Neural progenitor cell (in vitro differentiated cells): Measurements from ENCODE around the gene DDX25. TPM values are rescaled to one million over a fixed set of nuclear protein-coding genes. Genes with fewer than 3 reads are reported as not detected.

Experiments used
- DNase-seq: peaks from one replicate; pipeline ENCODE4 v3.0.0-alpha.2; 2016; ENCODE audit warnings: low spot score
- H2AFZ ChIP-seq: fragments of 200-600 bp; sonication (generic); replicated peaks from 2 replicates; pipeline ENCODE4 v1.6.1; 2016; ENCODE audit warnings: antibody characterized with exemption
- H3F3A ChIP-seq: fragments of 200-600 bp; sonication (generic); 2 replicates; pipeline ENCODE4 v1.6.1; 2016; ENCODE audit warnings: antibody characterized with exemption, low read depth
- H3K27ac ChIP-seq: fragments of 200-600 bp; sonication (generic); 2 replicates; pipeline ENCODE4 v1.5.1; 2016; ENCODE audit warnings: mild to moderate bottlenecking
- H3K27me3 ChIP-seq: fragments of 200-600 bp; sonication (generic); 2 replicates; pipeline ENCODE4 v1.6.1; 2016; ENCODE audit warnings: mild to moderate bottlenecking, moderate library complexity
- H3K36me3 ChIP-seq: fragments of 200-600 bp; sonication (generic); 2 replicates; pipeline ENCODE4 v1.5.1; 2016
- H3K4me1 ChIP-seq: fragments of 200-600 bp; sonication (generic); 2 replicates; pipeline ENCODE4 v1.6.1; 2016; ENCODE audit warnings: mixed run types
- H3K4me2 ChIP-seq: fragments of 200-600 bp; sonication (generic); 2 replicates; pipeline ENCODE4 v1.6.1; 2016
- H3K4me3 ChIP-seq: fragments of 200-600 bp; sonication (generic); 2 replicates; pipeline ENCODE4 v1.5.1; 2016
- H3K79me2 ChIP-seq: fragments of 200-600 bp; sonication (generic); 2 replicates; pipeline ENCODE4 v1.6.1; 2016; ENCODE audit warnings: low read depth
- H3K9ac ChIP-seq: fragments of 200-600 bp; sonication (generic); 2 replicates; pipeline ENCODE4 v1.6.1; 2016
- H3K9me3 ChIP-seq: fragments of 200-600 bp; sonication (generic); 2 replicates; pipeline ENCODE4 v1.5.1; 2016; ENCODE audit warnings: low read depth
- H4K20me1 ChIP-seq: fragments of 200-600 bp; sonication (generic); 2 replicates; pipeline ENCODE4 v1.6.1; 2016; ENCODE audit warnings: low read depth
- H3K27ac Mint-ChIP-seq: 3 replicates; pipeline ENCODE4 v1.8.0; 2021; ENCODE audit warnings: mixed read lengths
- H3K27me3 Mint-ChIP-seq: 2 replicates; pipeline ENCODE4 v1.8.0; 2022; ENCODE audit warnings: low read depth, mild to moderate bottlenecking, inconsistent platforms, moderate library complexity, mixed read lengths; ENCODE audit not compliant: insufficient read depth
- H3K36me3 Mint-ChIP-seq: 3 replicates; pipeline ENCODE4 v1.8.0; 2021; ENCODE audit warnings: mixed read lengths
- H3K4me1 Mint-ChIP-seq: 3 replicates; pipeline ENCODE4 v1.8.0; 2021; ENCODE audit warnings: mixed read lengths
- H3K4me3 Mint-ChIP-seq: 3 replicates; pipeline ENCODE4 v1.8.0; 2021; ENCODE audit warnings: mild to moderate bottlenecking, moderate library complexity, mixed read lengths
- H3K9me3 Mint-ChIP-seq: 3 replicates; pipeline ENCODE4 v1.8.0; 2020; ENCODE audit warnings: mixed read lengths
- EZH2 ChIP-seq: fragments of 200-600 bp; sonication (generic); IDR thresholded peaks from 2 replicates; pipeline ENCODE4 v1.6.1; 2017; ENCODE audit warnings: antibody characterized with exemption, mild to moderate bottlenecking, moderate library complexity
- EZH2phosphoT487 ChIP-seq: fragments of 200-600 bp; sonication (generic); IDR thresholded peaks from 2 replicates; pipeline ENCODE4 v1.6.1; 2017; ENCODE audit warnings: antibody characterized with exemption
- total RNA-seq: library from RNA; depleted of rRNA; stranded (reverse); fragments of >200 nt; gene quantifications from 2 replicates; pipeline ENCODE4 v1.2.3, GENCODE V29; 2015; ENCODE audit warnings: low replicate concordance
- TF ChIP-seq, protein P1 (sequence below): fragments of 200-600 bp; sonication (generic); IDR thresholded peaks from 2 replicates; pipeline ENCODE4 v1.5.1; 2017; ENCODE audit warnings: antibody characterized with exemption, mild to moderate bottlenecking

DDX25 gene
- total RNA-seq, 1 donor from 2014 or later = 12.4 TPM

DNA sequence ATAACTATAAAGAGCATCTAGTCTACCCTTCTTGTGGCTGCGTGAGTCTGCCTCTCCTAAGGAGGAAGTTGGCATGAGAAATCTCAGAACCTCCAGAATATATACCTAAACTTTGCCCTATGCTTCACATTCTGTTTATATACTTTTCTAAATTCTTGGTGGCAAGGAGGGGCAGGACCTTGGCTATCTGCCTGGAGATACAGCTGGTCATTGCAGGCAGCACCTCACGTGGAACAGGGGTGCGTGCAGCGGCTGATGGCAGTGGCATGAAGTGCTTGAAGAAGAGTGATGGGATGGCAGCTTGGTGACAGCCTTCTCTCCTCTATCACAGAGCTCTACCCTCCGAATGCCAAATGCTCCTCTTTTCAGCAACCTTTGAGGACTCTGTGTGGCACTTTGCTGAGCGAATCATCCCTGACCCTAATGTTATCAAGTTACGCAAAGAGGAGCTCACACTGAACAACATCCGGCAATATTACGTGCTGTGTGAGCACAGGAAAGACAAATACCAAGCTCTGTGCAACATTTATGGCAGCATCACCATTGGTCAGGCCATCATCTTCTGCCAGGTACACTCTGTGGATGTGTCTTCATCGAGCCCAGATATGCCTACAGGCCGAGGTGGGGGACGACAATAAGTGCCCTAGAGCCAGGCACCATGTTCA, 12.5 kb downstream of the DDX25 start:
- H3K27me3 ChIP-seq = no peaks in the 10 kb centered on the region
- H4K20me1 ChIP-seq = no peaks in the 10 kb centered on the region
- no peak overlapping the region for H3K4me3 ChIP-seq
- no peak for DNase-seq
- no peak for TF ChIP-seq EZH2phosphoT487
- H3K9me3 ChIP-seq = no peaks in the 10 kb centered on the region
- H3K27ac Mint-ChIP-seq = no peak overlapping the region
- no peak overlapping the region for H3K4me3 Mint-ChIP-seq
- H3K36me3 ChIP-seq = no peaks in the 10 kb centered on the region
- no peak overlapping the region for H3K27ac ChIP-seq
- no peaks in the 10 kb centered on the region for H3K9me3 Mint-ChIP-seq
- no peaks in the 10 kb centered on the region for H3K4me1 Mint-ChIP-seq
- no peak overlapping the region for H3K4me2 ChIP-seq
- H3K27me3 Mint-ChIP-seq = no peaks in the 10 kb centered on the region
- H2AFZ ChIP-seq = no peak overlapping the region
- no peaks in the 10 kb centered on the region for H3K79me2 ChIP-seq
- H3K36me3 Mint-ChIP-seq = no peaks in the 10 kb centered on the region
- H3K9ac ChIP-seq = no peak overlapping the region
- H3K4me1 ChIP-seq = no peaks in the 10 kb centered on the region
- H3F3A ChIP-seq = no peaks in the 10 kb centered on the region

DNA sequence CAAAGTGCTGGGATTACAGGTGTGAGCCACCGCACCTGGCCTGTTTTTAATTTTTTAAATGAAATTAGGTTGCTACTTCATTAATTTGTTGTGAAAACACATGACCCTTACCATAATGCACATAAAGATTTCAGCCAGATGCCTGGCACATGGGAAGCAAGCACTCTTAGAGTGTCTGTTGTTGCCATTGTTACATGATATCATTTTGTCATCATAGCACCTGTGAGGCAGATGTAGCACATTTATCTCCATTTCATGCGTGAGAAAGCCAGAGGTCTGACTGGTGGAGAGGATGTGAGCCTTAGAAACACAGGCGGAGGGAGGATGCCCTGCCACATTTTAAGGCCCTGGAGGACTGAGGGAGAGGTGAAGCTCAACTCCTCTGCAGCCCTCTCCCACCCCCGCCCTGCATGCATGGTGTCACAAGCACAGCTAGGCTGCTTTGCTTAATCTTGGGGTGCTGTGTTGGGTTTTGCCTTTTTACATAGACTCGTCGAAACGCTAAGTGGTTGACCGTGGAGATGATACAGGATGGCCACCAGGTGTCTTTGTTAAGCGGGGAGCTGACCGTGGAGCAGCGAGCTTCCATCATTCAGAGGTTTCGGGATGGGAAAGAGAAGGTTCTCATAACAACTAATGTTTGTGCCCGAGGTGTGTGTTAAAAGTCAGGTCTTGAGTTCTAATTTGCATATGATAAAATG, 14.0 kb downstream of the DDX25 start:
- H4K20me1 ChIP-seq = no peaks in the 10 kb centered on the region
- Mint-ChIP-seq H3K36me3 (no peaks in the 10 kb centered on the region), H3K4me1 (no peaks in the 10 kb centered on the region), H3K4me3 (no peak overlapping the region), H3K27me3 (no peaks in the 10 kb centered on the region), H3K9me3 (no peaks in the 10 kb centered on the region), H3K27ac (no peak overlapping the region)
- no peaks in the 10 kb centered on the region for H3K79me2 ChIP-seq
- no peaks in the 10 kb centered on the region for H3F3A ChIP-seq
- no peak overlapping the region for H3K9ac ChIP-seq
- no peak overlapping the region for H3K4me2 ChIP-seq
- DNase-seq = no peak
- no peak overlapping the region for H3K27ac ChIP-seq
- no peak overlapping the region for H3K4me3 ChIP-seq
- no peaks in the 10 kb centered on the region for H3K36me3 ChIP-seq
- no peaks in the 10 kb centered on the region for H3K4me1 ChIP-seq
- H3K9me3 ChIP-seq = no peaks in the 10 kb centered on the region
- no peak for TF ChIP-seq EZH2
- TF ChIP-seq, protein P1, sequence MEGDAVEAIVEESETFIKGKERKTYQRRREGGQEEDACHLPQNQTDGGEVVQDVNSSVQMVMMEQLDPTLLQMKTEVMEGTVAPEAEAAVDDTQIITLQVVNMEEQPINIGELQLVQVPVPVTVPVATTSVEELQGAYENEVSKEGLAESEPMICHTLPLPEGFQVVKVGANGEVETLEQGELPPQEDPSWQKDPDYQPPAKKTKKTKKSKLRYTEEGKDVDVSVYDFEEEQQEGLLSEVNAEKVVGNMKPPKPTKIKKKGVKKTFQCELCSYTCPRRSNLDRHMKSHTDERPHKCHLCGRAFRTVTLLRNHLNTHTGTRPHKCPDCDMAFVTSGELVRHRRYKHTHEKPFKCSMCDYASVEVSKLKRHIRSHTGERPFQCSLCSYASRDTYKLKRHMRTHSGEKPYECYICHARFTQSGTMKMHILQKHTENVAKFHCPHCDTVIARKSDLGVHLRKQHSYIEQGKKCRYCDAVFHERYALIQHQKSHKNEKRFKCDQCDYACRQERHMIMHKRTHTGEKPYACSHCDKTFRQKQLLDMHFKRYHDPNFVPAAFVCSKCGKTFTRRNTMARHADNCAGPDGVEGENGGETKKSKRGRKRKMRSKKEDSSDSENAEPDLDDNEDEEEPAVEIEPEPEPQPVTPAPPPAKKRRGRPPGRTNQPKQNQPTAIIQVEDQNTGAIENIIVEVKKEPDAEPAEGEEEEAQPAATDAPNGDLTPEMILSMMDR = peak; percentile 29
- H2AFZ ChIP-seq = no peak overlapping the region
- H3K27me3 ChIP-seq = no peaks in the 10 kb centered on the region

DNA sequence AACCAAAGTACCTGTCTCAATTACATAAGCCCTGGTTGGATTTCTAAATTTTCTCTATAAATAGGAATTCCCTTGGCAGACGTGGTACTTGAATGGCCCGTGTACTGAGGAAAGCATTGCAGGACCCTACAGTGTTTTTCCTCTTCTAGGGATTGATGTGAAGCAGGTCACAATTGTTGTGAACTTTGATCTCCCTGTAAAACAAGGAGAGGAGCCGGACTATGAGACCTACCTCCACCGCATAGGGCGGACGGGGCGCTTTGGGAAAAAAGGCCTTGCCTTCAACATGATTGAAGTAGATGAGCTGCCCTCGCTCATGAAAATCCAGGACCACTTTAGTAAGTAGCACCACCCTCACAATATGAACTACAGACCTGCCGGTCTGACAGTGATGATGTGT, 16.7 kb downstream of the DDX25 start:
- Mint-ChIP-seq H3K4me1 (peaks cover 12% of the 10 kb centered on the region), H3K36me3 (no peaks in the 10 kb centered on the region), H3K27me3 (no peaks in the 10 kb centered on the region)

More for the DNA sequence above, 16.7 kb downstream of the DDX25 start:
- Histone ChIP-seq H3K4me1 (peaks cover 8% of the 10 kb centered on the region), H4K20me1 (no peaks in the 10 kb centered on the region), H3K36me3 (no peaks in the 10 kb centered on the region), H3F3A (no peaks in the 10 kb centered on the region), H3K27ac (no peak overlapping the region), H3K79me2 (no peaks in the 10 kb centered on the region), H3K4me2 (no peak overlapping the region), H2AFZ (no peak overlapping the region), H3K9ac (no peak overlapping the region), H3K27me3 (no peaks in the 10 kb centered on the region), H3K9me3 (no peaks in the 10 kb centered on the region), H3K4me3 (no peak overlapping the region)
- Mint-ChIP-seq H3K9me3 (no peaks in the 10 kb centered on the region), H3K27ac (no peak overlapping the region), H3K4me3 (no peak overlapping the region)
- no peak for TF ChIP-seq EZH2phosphoT487
- no peak for TF ChIP-seq EZH2
- TF ChIP-seq, protein P1 = no peak
- no peak for DNase-seq
